Measurements from ENCODE around the gene BABAM2. TPM values are rescaled to one million over a fixed set of nuclear protein-coding genes. Genes with fewer than 3 reads are reported as not detected.

BABAM2 gene
- polyA plus RNA-seq, 1 experiment: 32.6 TPM

DNA sequence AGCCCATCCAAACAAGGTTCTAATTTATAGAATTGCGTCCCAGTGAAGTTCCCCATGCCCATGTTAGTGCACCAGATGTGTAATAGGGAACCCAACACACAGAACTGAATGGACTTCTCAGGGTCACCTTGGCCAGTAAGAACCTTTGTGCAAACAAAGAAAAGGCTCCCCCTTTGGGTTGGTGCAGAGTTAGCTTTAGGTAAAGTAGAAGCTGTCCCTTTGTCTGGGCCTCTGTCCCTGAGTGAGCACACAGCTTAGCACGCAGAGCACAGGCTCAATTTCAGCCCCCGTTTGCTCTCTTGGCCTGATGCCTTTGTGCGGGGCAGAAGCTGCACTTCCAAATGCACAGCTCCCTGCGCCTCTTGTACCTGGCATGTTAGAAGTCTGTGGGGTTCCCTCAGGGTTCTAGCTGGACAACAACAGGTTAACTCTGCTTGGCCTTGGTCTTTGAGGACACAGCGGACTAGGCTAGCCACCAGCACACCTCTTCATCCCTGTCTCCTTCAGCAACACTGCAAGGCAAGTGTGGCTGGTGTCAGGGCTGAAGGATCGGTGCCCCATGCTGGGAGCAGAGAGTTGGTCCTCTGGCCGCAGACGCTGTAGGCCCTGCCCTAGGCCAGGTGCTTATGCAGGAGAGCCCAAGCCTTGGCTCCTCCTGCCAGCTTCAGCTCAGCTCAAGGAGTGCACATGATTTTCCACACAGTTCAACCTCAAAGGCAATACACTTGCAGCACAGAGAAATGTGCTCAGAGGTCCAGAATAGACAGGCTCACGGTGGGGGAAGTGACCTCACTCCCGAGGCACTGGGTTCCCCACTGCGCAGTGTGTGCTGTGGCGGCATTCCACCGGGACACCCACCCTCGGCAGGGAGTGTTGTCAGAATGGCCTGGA lies 428.8 kb downstream of the BABAM2 start:
- Histone ChIP-seq H3K36me3 (ENCODE audit: control insufficient read depth, insufficient read depth, low read length) (no peaks in the 10 kb centered on the region), H3K27me3 (ENCODE audit: control insufficient read depth, insufficient read depth, low read length) (no peaks in the 10 kb centered on the region), H3K4me3 (ENCODE audit: low read depth, low read length) (no peak overlapping the region)
- POLR2A ChIA-PET: no interaction called here
- CTCF ChIA-PET: interaction anchor here (2.8 kb wide), 1 partner anchor 10 kb away, joined by 6 read pairs; no protein-coding TSS in a partner anchor
- TF ChIP-seq, protein P1, sequence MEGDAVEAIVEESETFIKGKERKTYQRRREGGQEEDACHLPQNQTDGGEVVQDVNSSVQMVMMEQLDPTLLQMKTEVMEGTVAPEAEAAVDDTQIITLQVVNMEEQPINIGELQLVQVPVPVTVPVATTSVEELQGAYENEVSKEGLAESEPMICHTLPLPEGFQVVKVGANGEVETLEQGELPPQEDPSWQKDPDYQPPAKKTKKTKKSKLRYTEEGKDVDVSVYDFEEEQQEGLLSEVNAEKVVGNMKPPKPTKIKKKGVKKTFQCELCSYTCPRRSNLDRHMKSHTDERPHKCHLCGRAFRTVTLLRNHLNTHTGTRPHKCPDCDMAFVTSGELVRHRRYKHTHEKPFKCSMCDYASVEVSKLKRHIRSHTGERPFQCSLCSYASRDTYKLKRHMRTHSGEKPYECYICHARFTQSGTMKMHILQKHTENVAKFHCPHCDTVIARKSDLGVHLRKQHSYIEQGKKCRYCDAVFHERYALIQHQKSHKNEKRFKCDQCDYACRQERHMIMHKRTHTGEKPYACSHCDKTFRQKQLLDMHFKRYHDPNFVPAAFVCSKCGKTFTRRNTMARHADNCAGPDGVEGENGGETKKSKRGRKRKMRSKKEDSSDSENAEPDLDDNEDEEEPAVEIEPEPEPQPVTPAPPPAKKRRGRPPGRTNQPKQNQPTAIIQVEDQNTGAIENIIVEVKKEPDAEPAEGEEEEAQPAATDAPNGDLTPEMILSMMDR (IDR thresholded peaks at IDR 0.05; ENCODE audit: insufficient read depth, low read depth, low read length): no peak
- no peak for DNase-seq (ENCODE audit: low read depth)

DNA sequence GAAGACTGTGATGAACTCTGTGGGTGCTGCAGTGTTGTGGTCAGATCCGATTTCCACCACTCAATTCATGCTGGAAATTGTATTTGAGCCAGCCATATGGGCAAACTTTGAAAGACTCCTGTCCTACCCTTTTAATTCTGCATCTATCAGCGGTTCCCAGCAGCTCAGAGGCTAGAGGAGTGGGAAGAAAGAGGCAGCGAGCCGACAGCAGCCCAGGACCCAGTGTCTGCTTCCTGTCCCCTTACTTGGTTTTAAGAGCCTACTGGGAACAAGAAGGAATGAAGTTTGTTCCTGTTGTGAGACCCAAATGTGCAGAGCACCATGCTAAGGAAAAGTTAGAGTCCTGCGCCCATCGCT lies 429.5 kb downstream of the BABAM2 start:
- CTCF ChIA-PET: interaction anchor here (2.8 kb wide), 1 partner anchor 10 kb away, joined by 6 read pairs; no protein-coding TSS in a partner anchor
- Histone ChIP-seq H3K36me3 (ENCODE audit: control insufficient read depth, insufficient read depth, low read length) (no peaks in the 10 kb centered on the region), H3K4me3 (ENCODE audit: low read depth, low read length) (no peak overlapping the region), H3K27me3 (ENCODE audit: control insufficient read depth, insufficient read depth, low read length) (no peaks in the 10 kb centered on the region)
- TF ChIP-seq, protein P1 (IDR thresholded peaks at IDR 0.05; ENCODE audit: insufficient read depth, low read depth, low read length): no peak
- POLR2A ChIA-PET: no interaction called here
- no peak for DNase-seq (ENCODE audit: low read depth)

DNA sequence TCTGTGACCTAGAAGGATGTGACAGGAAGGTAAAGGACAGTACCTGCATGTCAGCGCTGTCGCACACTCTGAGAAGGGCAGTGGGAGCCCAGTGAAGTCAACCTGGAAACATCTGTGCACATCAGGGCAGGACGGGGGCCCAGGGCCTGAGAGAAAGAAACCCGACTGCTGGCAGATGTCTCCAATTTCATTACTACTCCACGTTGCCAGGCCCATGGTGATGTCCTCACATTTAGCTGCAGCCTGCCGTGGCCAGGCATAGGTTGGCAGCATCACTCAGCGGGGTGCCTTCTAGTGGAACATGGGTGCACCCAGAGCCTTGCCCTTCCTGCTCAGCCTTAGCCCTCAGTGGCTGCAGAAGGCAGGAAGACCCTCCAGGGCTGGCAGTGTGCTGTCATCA lies 429.8 kb downstream of the BABAM2 start:
- CTCF ChIA-PET: interaction anchor here (2.8 kb wide), 1 partner anchor 9 kb away, joined by 6 read pairs; no protein-coding TSS in a partner anchor

GRCh38 chr2:28321426-28321825 lies 430.9 kb downstream of the BABAM2 start:
- TF ChIP-seq, protein P1 (IDR thresholded peaks at IDR 0.05; ENCODE audit: insufficient read depth, low read depth, low read length): no peak
- POLR2A ChIA-PET: no interaction called here

More for the DNA sequence above, 429.8 kb downstream of the BABAM2 start:
- no peak overlapping the region for H3K4me3 ChIP-seq (ENCODE audit: low read depth, low read length)
- TF ChIP-seq, protein P1 (IDR thresholded peaks at IDR 0.05; ENCODE audit: insufficient read depth, low read depth, low read length): no peak
- H3K27me3 ChIP-seq (ENCODE audit: control insufficient read depth, insufficient read depth, low read length): no peaks in the 10 kb centered on the region
- no peaks in the 10 kb centered on the region for H3K36me3 ChIP-seq (ENCODE audit: control insufficient read depth, insufficient read depth, low read length)
- POLR2A ChIA-PET: no interaction called here
- DNase-seq (ENCODE audit: low read depth): no peak

DNA sequence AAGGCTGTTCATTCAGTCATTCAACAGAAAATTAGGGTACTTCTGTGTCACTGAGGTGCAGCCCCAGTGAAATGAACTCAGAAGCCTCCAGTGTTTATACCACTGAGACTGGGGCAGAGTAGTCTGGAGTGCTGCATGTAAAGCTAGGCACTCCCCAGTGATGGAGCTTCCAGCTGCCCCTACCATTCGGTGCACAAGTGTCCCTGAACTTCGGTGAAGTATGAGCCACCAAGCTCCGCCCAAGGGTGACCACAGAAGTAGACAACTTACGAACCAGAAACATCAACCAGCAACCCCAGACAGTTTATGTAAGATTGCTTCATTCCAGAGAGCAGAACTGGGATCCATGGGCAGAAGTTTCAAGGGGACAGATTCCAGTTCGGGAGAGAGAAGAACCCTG lies 431.5 kb downstream of the BABAM2 start:
- CTCF ChIA-PET: no interaction called here
- Histone ChIP-seq H3K4me3 (ENCODE audit: low read depth, low read length) (no peak overlapping the region), H3K27me3 (ENCODE audit: control insufficient read depth, insufficient read depth, low read length) (no peaks in the 10 kb centered on the region), H3K36me3 (ENCODE audit: control insufficient read depth, insufficient read depth, low read length) (no peaks in the 10 kb centered on the region)
- TF ChIP-seq, protein P1 (IDR thresholded peaks at IDR 0.05; ENCODE audit: insufficient read depth, low read depth, low read length): no peak
- no peak for DNase-seq (ENCODE audit: low read depth)
- POLR2A ChIA-PET: no interaction called here

More at GRCh38 chr2:28321426-28321825, 430.9 kb downstream of the BABAM2 start:
- no peaks in the 10 kb centered on the region for H3K36me3 ChIP-seq (ENCODE audit: control insufficient read depth, insufficient read depth, low read length)
- no peak for DNase-seq (ENCODE audit: low read depth)
- no peaks in the 10 kb centered on the region for H3K27me3 ChIP-seq (ENCODE audit: control insufficient read depth, insufficient read depth, low read length)
- CTCF ChIA-PET: interaction anchor here (2.8 kb wide), 1 partner anchor 8 kb away, joined by 6 read pairs; no protein-coding TSS in a partner anchor
- H3K4me3 ChIP-seq (ENCODE audit: low read depth, low read length): no peak overlapping the region

Data from BJ (cell line).